ENCODE results near the gene SH3BP4.

DNA sequence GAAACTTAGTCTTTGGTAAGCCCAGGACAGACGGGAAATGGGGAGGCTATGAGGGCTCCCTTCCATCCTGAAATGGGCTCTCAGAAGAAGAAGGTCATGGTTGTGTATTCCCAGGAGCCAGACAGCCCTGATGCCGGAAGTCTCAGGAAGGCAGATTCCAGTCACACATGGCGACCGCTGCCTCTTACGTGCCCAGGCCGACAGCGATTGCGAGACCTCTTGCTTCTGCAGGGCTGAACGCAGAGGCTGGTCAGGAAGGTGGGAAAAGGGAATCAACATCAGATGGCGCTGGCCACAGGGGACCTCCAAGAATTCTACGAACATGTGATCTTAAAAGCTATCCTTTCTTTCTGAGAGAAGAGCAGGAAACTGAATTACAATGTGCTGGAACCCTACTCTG is 22.8 kb upstream of the SH3BP4 start:
- no peak for TF ChIP-seq POLR2A (IDR thresholded peaks at IDR 0.05)
- TF ChIP-seq, protein P1, sequence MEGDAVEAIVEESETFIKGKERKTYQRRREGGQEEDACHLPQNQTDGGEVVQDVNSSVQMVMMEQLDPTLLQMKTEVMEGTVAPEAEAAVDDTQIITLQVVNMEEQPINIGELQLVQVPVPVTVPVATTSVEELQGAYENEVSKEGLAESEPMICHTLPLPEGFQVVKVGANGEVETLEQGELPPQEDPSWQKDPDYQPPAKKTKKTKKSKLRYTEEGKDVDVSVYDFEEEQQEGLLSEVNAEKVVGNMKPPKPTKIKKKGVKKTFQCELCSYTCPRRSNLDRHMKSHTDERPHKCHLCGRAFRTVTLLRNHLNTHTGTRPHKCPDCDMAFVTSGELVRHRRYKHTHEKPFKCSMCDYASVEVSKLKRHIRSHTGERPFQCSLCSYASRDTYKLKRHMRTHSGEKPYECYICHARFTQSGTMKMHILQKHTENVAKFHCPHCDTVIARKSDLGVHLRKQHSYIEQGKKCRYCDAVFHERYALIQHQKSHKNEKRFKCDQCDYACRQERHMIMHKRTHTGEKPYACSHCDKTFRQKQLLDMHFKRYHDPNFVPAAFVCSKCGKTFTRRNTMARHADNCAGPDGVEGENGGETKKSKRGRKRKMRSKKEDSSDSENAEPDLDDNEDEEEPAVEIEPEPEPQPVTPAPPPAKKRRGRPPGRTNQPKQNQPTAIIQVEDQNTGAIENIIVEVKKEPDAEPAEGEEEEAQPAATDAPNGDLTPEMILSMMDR (IDR thresholded peaks at IDR 0.05): no peak
